Effector memory CD8-positive, alpha-beta T cell (primary cell): Measurements from ENCODE around the gene ZNF750.

Experiments
- ATAC-seq: fragments of 150-1000 bp; cut with Tn5 transposase; replicated peaks from 2 replicates; pipeline ENCODE4 v1.10.0; 2021; ENCODE audit warnings: mild to moderate bottlenecking, moderate library complexity
- DNase-seq, 3 experiments: peaks; one replicate each; pipeline ENCODE4 v3.0.0; 2021
- H3K27ac Mint-ChIP-seq, 2 donors: one replicate each; pipeline ENCODE4 v1.8.0; 2022; ENCODE audit warnings: mild to moderate bottlenecking in 2 of 2, mixed read lengths in 2 of 2, moderate library complexity in 2 of 2
- H3K27me3 Mint-ChIP-seq, 2 donors: one replicate each; pipeline ENCODE4 v1.8.0; 2022; ENCODE audit warnings: mixed read lengths in 2 of 2
- H3K36me3 Mint-ChIP-seq: one replicate; pipeline ENCODE4 v1.8.0; 2022; ENCODE audit warnings: mild to moderate bottlenecking, moderate library complexity, mixed read lengths; ENCODE audit not compliant: insufficient read depth
- H3K4me1 Mint-ChIP-seq, 2 donors: one replicate each; pipeline ENCODE4 v1.8.0; 2022; ENCODE audit warnings: low read depth in 2 of 2, mixed read lengths in 2 of 2
- H3K4me3 Mint-ChIP-seq, 2 donors: one replicate each; pipeline ENCODE4 v1.8.0; 2022; ENCODE audit warnings: mild to moderate bottlenecking in 2 of 2, mixed read lengths in 2 of 2, moderate library complexity in 2 of 2
- H3K9me3 Mint-ChIP-seq, 2 donors: one replicate each; pipeline ENCODE4 v1.8.0; 2022; ENCODE audit warnings: mixed read lengths in 2 of 2

Gene ZNF750

DNA sequence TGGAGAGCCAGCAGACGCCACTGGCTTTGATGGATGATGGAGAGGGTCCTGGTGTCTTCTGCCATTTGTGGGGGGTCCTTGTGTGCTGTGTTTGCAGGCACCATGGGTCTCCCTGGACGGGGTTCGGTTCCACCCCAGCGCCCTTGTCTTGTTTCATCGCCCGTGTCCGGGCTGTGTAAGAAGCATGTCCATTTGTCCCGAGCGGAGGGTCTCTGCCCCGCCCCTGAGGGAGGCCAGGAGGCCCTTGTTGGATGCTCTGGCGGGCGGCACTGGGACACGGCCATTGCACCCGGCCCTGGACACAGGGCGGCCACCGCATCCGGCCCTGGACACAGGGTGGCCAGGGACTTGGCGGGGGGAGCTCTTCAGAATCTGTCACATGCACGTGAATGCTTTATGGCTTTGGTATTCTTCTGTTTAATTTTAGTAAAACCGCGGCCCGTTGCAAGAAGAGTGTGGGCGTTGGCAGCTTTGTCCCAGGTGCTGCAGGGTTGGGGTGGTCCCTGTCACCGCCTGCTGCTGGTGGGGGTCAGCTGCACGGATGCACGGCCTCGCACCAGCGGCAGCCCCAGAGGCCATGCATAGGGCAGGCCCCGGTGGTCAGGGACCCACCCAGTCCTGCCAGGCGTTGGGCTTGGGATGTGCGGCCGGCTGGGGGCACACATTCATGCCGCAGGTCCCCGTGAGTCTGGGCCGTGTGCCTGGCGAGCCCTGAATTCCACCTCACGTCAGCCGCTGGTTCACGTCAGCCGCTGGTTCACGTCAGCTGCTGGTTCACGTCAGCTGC, 21.0 kb upstream of the ZNF750 start:
- DNase-seq (no peak), ATAC-seq (no peak)
- Mint-ChIP-seq H3K4me3 (peak overlapping the region; percentile 76 to 91), H3K36me3 (peaks cover 17% of the 10 kb centered on the region), H3K4me1 (peaks cover 42 to 57% of the 10 kb centered on the region in 2 donors), H3K27me3 (no peaks in the 10 kb centered on the region), H3K9me3 (no peaks in the 10 kb centered on the region), H3K27ac (peak overlapping the region; percentile 98 to 99)

DNA sequence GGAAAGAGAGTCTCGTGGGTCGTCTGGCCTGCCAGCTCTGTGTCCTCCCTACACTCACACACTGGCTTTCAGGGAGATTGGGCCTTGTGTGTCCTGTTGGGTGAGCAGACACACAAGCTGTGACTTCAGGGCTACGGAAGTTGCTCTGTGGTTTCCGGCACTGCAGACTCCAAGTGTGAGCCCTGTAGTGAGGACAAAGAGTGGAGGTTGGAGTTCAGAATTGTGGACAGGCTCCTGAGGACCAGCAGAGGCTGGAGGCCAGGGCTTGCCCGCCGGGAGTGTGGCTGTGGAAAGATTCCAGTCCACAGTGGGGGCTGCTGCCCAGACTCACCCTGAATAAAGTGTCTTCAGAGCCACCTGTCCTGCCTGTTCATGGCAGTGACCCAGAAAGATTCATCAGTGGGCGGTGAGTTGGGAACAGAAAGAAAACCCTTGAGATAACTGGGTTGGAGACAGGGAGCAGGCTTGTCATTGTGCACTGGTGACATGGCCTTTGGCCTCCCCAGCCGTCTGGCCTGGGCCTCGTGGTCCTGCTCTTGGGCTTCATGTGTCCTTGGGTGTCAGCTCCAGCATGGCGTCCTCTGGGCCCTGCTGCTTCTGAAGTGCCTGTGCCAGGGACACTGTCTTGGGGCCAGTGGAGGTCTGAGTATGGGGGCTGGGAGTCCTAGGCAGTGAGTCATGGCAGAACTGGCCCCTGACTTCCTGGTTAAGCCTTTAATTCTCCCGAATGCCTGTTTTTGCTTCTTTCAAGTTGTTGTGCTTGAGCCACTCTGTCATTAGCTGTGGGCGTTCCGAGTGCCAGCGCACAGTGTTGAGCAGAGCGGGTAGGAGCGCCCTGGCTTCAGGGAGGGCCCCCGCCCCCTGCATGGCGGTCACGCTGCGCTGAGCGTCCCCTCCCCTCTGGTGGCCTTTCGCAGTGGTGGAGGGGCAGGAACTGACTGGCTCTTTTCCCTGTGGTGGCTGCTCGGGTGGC, 19.9 kb upstream of the ZNF750 start:
- Mint-ChIP-seq H3K4me1 (peaks cover 42 to 48% of the 10 kb centered on the region in 2 donors), H3K27me3 (no peaks in the 10 kb centered on the region)

DNA sequence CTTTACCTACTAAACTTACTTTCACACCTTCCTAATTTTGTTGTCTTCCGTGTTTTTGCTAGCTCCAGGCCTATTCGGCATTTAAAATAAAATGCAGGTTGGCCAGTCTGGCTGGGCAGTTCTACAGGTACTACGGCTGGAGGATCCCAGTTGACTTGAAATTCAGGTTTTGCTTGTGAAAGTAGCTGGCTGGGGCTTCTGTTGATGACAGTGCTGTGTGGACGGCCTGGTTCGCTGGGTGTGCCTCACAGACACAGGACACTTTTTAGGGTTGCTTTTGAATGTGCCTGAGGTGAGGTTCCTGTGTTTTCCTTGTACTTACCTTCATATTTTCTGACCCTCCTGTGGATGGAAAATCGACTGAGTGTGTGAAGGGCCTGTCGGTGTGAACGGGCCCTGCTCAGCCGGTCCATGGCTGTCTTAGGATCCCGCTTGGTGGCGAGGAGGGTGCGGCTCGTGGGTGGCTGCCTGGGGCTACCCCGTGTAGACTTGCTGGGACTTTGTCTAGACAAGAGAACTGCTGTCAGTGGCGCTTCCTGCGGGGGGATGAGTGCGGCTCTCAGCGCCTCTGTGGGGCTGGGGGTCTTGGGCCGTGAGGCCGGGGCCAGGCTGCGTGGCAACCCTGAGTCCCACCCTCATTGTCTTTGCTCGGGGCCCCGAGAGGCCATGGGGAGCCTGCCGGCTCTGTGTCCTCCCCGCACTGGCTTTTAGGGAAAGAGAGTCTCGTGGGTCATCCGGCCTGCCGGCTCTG, 18.7 kb upstream of the ZNF750 start:
- no peaks in the 10 kb centered on the region for H3K9me3 Mint-ChIP-seq
- H3K27ac Mint-ChIP-seq: peak overlapping the region; percentile 94 to 96
- peak overlapping the region; percentile 21 to 91 for H3K4me3 Mint-ChIP-seq
- ATAC-seq (peak; percentile 53), DNase-seq (peak in 2 of 3 experiments; percentile 28 to 33)
- H3K27me3 Mint-ChIP-seq: no peaks in the 10 kb centered on the region
- peaks cover 31 to 38% of the 10 kb centered on the region in 2 donors for H3K4me1 Mint-ChIP-seq
- H3K36me3 Mint-ChIP-seq: peaks cover 13% of the 10 kb centered on the region

More for the DNA sequence above, 19.9 kb upstream of the ZNF750 start:
- DNase-seq: peak; percentile 24 to 48 (median 44)
- Mint-ChIP-seq H3K36me3 (peaks cover 17% of the 10 kb centered on the region), H3K9me3 (no peaks in the 10 kb centered on the region), H3K4me3 (peak overlapping the region; percentile 76 to 91), H3K27ac (peak overlapping the region; percentile 94 to 96)
- ATAC-seq: peak; percentile 43

DNA sequence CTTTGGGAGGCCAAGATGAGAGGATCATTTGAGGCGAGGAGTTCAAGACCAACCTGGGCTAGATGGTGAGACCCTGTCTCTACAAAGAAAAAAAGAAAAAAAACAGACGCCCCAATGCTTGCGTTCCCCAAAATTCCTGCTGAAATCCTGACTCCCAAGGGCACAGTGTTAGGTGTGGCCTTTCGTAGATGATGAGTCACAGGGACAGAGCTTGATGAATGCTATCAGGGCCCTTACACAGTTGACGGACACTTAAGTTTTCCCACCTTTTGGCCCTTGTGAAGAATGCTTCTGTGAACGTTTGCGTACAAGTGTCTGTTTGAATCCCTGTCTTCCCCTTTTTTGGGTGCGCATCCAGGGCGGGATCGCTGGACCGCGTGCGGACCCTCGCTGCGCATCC, 16.5 kb upstream of the ZNF750 start:
- no peak overlapping the region for H3K4me3 Mint-ChIP-seq
- H3K9me3 Mint-ChIP-seq: no peaks in the 10 kb centered on the region
- peaks cover 16 to 26% of the 10 kb centered on the region in 2 donors for H3K4me1 Mint-ChIP-seq
- H3K27me3 Mint-ChIP-seq: no peaks in the 10 kb centered on the region
- DNase-seq (no peak), ATAC-seq (no peak)
- H3K27ac Mint-ChIP-seq: no peak overlapping the region
- peaks cover 10% of the 10 kb centered on the region for H3K36me3 Mint-ChIP-seq

DNA sequence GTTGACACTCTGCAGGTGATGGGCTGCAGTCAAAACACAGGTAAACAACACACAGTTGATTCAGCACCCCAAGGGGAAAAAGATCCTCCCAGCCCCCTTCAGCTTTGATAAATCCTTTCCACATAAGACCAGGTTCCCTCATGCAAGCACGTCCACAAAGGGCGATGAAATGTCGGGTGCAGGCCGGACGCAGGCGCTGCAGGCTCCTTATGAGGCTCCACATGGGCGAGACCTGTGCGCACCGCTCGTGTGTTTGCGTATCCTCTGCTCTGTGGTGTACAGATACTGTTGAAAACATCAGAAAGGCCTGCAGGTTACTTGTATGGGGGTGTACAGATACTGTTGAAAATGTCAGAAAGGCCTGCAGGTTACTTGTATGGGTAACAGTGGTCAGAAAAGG, 14.4 kb upstream of the ZNF750 start:
- ATAC-seq (no peak), DNase-seq (no peak)
- no peak overlapping the region for H3K4me3 Mint-ChIP-seq
- peaks cover 3% of the 10 kb centered on the region for H3K36me3 Mint-ChIP-seq
- no peaks in the 10 kb centered on the region for H3K27me3 Mint-ChIP-seq
- no peaks in the 10 kb centered on the region for H3K9me3 Mint-ChIP-seq
- H3K27ac Mint-ChIP-seq: no peak overlapping the region
- H3K4me1 Mint-ChIP-seq: peaks cover 6 to 16% of the 10 kb centered on the region in 2 donors

DNA sequence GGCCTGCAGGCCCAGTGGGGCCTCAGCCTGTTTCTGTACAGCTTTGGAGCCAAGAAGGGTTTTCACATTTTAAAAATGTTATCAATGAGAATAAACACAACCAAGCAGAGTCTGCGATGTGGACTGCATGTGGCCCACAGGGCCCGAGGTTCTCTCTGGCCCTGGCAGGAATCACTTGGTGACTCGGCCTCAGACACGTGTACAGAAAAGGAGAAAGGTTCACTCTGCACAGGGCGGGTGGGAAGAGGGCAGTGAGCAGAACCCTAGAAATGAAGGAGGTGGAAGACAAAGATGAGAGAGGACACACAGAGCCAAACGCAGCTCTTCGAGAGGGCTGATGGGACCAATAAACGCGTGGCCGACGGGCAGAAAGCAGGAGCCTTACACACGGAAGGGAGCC, 11.6 kb upstream of the ZNF750 start:
- Mint-ChIP-seq H3K27me3 (no peaks in the 10 kb centered on the region), H3K27ac (no peak overlapping the region), H3K4me1 (peaks cover 0 to 9% of the 10 kb centered on the region in 2 donors), H3K4me3 (no peak overlapping the region), H3K36me3 (peaks cover 11% of the 10 kb centered on the region), H3K9me3 (no peaks in the 10 kb centered on the region)
- DNase-seq: no peak
- no peak for ATAC-seq

DNA sequence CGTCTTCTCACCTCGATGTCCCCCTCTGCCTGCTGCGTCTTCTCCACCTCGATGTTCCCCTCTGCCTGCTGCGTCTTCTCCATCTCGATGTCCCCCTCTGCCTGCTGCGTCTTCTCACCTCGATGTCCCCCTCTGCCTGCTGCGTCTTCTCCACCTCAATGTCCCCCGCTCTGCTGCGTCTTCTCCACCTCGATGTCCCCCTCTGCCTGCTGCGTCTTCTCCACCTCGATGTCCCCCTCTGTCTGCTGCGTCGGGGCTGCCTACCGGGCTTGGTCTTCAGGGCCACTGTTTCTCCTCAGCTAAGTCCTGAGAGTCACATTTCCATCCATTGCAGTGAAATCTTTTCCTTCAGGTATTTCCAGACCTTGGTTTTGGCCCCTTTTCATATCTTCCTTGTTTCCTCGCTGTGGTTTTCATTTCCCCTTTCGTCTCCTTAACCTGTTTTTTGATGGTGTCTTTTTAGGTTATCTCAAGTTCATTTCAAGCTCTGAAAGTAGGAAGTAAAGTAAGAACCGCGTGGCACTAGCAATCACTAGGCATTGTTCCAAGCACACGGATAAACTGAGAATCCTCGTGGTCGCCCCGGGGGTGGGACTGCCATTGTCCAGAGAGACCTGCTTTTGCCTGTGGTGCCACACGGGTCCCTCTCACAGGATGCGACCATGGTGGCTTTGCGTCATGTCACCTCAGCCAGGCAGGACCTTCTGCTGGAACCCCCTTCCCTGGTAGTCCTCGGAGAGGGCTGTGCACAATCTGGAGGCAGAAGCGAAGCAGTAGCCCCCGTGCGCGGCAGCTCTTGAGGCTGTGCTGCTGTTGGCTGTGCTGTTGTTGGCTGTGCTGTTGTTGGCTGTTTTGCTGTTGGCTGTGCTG, 9.5 kb upstream of the ZNF750 start:
- no peak for ATAC-seq
- H3K27me3 Mint-ChIP-seq: no peaks in the 10 kb centered on the region
- DNase-seq: no peak
- H3K36me3 Mint-ChIP-seq: peaks cover 11% of the 10 kb centered on the region
- no peaks in the 10 kb centered on the region for H3K9me3 Mint-ChIP-seq
- peaks cover 0 to 14% of the 10 kb centered on the region in 2 donors for H3K4me1 Mint-ChIP-seq
- H3K27ac Mint-ChIP-seq: peak overlapping the region; percentile 75 to 86
- peak overlapping the region in 1 of 2 donors; percentile 5 for H3K4me3 Mint-ChIP-seq

DNA sequence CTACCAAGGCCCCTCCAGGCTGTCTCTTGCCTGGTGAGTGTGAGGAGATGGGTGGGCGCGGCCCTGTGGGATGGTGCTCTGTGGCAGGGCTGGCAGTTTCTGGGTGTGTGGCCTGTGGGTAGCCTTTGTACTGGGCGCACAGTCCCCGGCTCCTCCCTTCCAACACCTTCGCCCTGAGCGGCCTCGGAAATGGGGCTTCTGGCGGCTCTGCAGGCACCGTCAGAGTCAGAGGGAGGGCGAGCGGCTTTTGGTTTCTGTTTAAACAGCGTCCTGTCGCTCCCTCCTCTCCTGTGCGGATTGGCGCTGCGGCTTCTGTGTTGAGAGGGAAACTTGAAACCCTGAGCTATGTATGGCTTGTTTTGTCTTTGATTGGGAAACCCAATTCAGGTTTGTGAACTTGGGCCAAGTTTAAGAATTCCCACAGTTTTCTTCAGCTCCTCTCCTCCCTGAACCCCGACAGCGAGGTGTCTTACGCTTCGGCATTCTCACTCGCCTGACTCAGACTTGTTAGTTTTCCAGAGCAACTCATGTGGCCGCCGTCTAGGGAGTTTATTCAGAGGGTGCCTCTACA, 8.3 kb upstream of the ZNF750 start:
- Mint-ChIP-seq H3K4me3 (peak overlapping the region; percentile 73 to 74), H3K9me3 (no peaks in the 10 kb centered on the region), H3K4me1 (peaks cover 0 to 14% of the 10 kb centered on the region in 2 donors), H3K27me3 (no peaks in the 10 kb centered on the region), H3K27ac (peak overlapping the region; percentile 75 to 86), H3K36me3 (peaks cover 8% of the 10 kb centered on the region)
- DNase-seq (peak; percentile 43 to 60 (median 60)), ATAC-seq (peak; percentile 99)

DNA sequence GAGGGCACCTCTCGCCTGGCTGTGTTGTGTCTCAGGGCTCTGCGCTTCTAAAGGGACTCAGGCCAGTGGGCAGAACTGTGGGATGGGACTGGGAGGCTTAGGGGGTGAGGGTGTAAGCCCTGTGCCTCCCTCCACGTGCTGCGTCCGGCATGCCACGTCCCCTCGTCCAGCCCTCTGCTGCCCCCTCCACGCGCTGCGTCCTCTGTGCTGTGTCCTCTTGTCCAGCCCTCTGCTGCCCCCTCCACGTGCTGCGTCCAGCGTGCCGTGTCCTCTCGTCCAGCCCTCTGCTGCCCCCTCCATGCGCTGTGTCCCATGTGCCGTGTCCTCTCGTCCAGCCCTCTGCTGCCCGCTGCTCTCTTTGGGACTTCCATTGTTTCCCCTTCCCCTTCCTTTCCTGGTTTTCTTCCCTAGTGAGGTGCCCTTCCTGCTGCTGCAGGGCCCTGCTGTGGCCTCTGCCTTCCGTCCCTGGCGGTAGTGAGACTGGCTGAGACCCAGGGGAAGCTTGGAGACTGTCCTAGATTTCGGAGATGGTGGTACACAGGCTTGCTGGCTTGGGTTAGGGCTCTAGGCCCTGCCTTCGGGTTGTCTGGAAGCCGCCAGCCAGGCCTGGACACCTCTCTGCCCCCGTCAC, 6.4 kb upstream of the ZNF750 start:
- DNase-seq (no peak), ATAC-seq (no peak)
- Mint-ChIP-seq H3K4me1 (peaks cover 3 to 11% of the 10 kb centered on the region in 2 donors), H3K9me3 (no peaks in the 10 kb centered on the region), H3K4me3 (no peak overlapping the region), H3K27me3 (no peaks in the 10 kb centered on the region), H3K36me3 (peaks cover 8% of the 10 kb centered on the region), H3K27ac (peak overlapping the region in 1 of 2 donors; percentile 75)

DNA sequence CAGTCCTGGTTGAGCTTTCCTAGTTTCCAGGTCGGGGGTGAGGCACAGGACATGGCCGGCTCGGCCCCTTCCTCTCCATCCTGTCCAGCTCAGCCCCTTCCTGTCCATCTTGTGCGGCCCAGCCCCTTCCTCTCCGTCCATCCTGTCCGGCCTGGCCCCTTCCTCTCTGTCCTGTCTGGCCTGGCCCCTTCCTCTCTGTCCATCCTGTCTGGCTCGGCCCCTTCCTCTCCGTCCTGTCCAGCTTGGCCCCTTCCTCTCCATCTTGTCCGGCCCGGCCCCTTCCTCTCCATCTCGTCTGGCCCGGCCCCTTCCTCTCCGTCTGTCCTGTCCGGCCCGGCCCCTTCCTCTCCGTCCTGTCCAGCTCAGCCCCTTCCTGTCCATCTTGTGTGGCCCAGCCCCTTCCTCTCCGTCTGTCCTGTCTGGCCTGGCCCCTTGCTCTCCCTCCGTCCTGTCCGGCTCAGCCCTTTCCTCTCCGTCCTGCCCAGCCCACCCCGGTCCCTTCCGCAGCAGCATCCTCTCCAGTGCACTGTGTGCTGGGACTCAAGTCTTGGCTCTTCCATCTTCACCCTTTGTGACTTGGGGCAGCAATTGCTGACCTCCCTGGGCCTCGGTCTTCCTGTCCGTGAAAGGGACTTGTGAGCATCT, 5.5 kb upstream of the ZNF750 start:
- peak overlapping the region; percentile 75 to 76 for H3K27ac Mint-ChIP-seq

DNA sequence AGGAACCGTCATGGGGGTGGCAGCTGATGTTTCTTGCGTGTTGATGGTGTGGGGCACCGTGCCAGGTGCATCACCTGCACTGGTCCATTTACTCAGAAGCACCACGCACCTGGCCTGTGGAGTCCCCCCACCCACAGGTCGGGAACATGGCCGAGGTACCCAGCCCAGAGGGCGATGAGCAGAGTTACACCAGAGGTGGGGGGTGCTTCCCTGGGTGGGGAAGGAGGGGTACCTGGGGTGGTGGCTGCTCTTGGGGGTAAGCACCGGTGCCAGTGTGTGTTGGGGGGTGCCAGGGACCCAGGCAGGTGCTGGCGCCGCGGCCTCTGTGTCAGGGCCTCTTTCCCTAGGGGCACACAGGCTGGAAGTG, 5.0 kb upstream of the ZNF750 start:
- Mint-ChIP-seq H3K27me3 (no peaks in the 10 kb centered on the region), H3K4me1 (peaks cover 3 to 9% of the 10 kb centered on the region in 2 donors), H3K9me3 (no peaks in the 10 kb centered on the region), H3K36me3 (peaks cover 8% of the 10 kb centered on the region), H3K4me3 (no peak overlapping the region), H3K27ac (peak overlapping the region; percentile 75 to 77)
- DNase-seq: no peak
- no peak for ATAC-seq

More for the DNA sequence above, 5.5 kb upstream of the ZNF750 start:
- Mint-ChIP-seq H3K4me3 (no peak overlapping the region), H3K4me1 (peaks cover 3 to 9% of the 10 kb centered on the region in 2 donors), H3K9me3 (no peaks in the 10 kb centered on the region), H3K27me3 (no peaks in the 10 kb centered on the region), H3K36me3 (peaks cover 8% of the 10 kb centered on the region)
- DNase-seq (no peak), ATAC-seq (no peak)
